Retinal pigment epithelial cell (primary cell): ENCODE measurements around the gene RAMAC.

Source experiments
- DNase-seq: peaks from one replicate; pipeline ENCODE4 v3.0.0-alpha.2; 2010; ENCODE audit warnings: low read depth
- H3K4me3 ChIP-seq: 2 replicates; pipeline ENCODE4 v1.5.1; 2011; ENCODE audit warnings: mild to moderate bottlenecking, low read length, control low read depth, moderate library complexity
- TF ChIP-seq, protein P1 (sequence below): conservative IDR thresholded peaks from 2 replicates; pipeline ENCODE4 v1.5.1; 2011; ENCODE audit warnings: low read depth, low read length, control low read depth, inconsistent platforms

RAMAC gene

DNA sequence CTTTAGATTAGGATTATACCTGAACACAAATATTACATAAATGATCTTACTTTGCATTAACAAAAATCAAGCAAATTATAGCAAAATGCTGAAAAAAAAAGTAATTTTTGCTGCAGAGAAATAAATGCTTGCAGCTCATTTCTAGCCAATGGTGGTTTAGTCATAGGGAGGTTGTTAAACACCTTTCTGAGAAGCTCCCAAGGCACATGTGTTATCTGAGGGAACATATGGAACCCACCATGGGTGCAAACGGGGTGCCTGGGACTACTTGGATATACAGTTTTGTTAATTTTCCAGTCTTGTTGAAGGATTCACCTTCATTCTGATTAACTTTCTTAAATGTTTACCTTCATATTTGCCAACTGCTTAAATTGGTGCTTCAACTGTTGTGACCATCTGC lies 8.9 kb upstream of the RAMAC start:
- H3K4me3 ChIP-seq: no peak overlapping the region
- TF ChIP-seq, protein P1, sequence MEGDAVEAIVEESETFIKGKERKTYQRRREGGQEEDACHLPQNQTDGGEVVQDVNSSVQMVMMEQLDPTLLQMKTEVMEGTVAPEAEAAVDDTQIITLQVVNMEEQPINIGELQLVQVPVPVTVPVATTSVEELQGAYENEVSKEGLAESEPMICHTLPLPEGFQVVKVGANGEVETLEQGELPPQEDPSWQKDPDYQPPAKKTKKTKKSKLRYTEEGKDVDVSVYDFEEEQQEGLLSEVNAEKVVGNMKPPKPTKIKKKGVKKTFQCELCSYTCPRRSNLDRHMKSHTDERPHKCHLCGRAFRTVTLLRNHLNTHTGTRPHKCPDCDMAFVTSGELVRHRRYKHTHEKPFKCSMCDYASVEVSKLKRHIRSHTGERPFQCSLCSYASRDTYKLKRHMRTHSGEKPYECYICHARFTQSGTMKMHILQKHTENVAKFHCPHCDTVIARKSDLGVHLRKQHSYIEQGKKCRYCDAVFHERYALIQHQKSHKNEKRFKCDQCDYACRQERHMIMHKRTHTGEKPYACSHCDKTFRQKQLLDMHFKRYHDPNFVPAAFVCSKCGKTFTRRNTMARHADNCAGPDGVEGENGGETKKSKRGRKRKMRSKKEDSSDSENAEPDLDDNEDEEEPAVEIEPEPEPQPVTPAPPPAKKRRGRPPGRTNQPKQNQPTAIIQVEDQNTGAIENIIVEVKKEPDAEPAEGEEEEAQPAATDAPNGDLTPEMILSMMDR: no peak
- no peak for DNase-seq

DNA sequence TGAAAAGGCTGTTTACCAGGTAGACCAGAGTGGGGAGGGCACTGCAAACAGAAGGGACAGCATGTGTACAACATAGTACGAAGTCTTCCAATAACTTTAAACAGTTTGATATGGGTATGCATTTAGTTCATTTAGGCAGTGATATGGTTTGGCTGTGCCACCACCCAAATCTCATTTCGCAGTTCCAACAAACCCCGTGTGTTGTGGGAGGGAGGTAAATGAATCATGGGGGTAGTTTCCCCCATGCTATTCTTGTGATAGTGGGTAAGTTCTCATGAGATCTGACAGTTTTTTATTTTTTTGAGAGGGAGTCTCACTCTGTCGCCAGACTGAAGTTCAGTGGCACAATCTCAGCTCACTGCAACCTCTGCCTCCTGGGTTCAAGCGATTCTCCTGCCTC lies 7.6 kb upstream of the RAMAC start:
- DNase-seq: no peak
- TF ChIP-seq, protein P1: no peak
- no peak overlapping the region for H3K4me3 ChIP-seq

DNA sequence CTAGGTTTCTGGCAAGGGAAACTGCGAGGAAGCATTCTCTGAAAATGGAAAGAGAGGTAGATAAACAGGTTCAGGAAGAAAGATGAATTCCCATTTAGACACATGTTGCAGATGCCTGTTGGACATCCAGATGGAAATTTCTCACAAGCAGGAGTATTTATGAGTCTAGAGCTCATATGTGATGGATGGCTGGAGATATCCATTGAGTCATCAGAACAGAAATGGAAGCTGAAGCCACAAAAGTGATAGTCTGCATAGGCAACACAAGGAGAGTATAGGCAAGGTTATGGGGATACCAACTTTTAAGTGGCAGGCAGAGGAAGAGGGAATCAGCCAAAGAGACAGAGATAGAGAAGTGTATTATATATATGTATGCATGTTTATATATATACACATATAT lies 6.3 kb upstream of the RAMAC start:
- no peak for DNase-seq
- no peak overlapping the region for H3K4me3 ChIP-seq
- TF ChIP-seq, protein P1: no peak

DNA sequence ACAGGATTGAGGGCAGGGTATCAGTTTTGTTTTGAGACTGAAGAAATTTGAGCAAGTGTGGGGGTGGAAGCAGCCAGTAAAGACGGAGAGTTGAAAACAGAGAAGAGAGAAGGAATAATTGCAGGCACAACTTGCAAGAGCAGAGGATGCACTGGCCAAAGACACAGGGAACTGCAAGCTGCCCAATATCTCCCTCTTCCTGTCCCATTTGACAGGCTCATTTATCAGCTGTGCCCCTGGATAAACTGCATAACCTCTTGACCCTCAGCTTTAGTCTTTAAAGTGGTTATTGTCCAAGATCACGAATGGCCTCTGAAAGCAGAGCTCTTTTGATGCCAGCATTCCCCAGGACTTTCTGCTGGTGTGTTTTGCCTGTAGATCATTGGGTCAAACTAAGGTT lies 5.0 kb upstream of the RAMAC start:
- no peak for DNase-seq
- TF ChIP-seq, protein P1: no peak
- no peak overlapping the region for H3K4me3 ChIP-seq

DNA sequence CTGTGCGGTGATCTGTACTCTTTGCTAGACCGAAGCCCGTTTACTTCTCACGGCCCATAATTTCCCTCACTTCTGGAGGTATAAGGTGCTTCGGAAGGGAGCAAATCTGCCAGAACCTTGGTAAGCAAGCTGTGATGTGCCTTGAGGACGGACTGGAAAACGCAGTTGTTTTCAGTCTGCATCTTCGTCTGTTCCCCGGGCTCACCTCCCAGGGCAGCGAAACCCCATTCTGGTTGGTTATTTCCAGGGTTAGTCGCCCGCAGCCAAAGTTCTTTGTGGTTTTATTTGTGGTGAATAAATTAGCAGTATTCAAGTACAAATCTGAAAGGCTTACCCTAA lies 401 bp downstream of the RAMAC start:
- TF ChIP-seq, protein P1: no peak
- DNase-seq: no peak
- peak overlapping the region; percentile 85 for H3K4me3 ChIP-seq

DNA sequence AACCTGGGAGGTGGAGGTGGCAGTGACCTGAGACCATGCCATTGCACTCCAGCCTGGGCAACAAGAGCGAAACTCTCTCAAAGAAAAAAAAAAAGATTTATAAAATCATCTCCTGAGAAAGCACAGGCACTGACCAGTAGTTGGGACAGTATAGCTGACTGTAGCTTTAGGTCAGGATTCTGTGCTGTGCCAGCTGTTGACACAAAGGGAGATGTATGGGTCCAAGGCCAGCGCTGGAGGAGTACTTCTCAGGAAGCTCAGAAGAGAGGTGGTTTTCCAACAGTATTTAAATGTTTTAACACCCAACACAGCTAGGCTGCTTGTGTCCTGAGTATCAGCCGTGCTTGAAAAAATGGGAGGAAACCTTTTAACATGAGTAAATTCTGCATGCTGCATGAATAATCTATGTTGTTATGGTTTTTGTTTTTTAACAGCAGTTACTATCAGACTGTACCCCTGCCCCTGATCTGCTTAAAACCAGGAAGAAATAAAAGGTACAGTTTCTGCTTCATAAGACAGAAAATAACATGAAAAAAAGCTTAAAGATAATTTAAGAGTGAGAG lies 6.5 kb downstream of the RAMAC start:
- TF ChIP-seq, protein P1: no peak
- no peak for DNase-seq
- no peak overlapping the region for H3K4me3 ChIP-seq

DNA sequence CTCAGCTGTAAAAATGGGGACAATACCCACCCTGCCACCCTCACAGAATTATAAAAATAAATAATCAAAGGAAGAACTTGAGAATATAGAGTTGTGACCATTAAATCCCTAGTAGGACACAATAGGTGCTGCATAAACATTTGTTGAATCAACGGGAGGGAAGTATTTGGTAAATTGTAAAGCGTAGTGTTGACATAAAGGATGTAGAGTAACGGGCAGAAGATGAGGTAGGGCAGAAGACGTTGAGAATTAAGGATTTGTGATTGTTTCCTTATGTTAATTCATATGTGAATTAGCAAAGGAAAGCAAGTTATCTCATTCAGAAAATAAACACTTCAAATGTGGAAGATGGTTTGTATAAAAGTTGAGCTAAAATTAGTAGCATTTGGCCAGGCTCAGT lies 7.1 kb downstream of the RAMAC start:
- TF ChIP-seq, protein P1: no peak
- DNase-seq: no peak
- H3K4me3 ChIP-seq: no peak overlapping the region
